GM08714 (cell line): ENCODE measurements around the gene XPR1.
"Not testable (repeated sequence)": the region's sequence is repeated elsewhere in the genome, so short reads cannot be mapped to it uniquely, and the experiment has no call there.

Experiments used
- H3K4me3 ChIP-seq: fragments of 200-500 bp; sonication (Bioruptor generic); 2 replicates; pipeline ENCODE4 v1.5.1; 2014; ENCODE audit warnings: mild to moderate bottlenecking, low read length, inconsistent platforms
- ZNF274 ChIP-seq: IDR thresholded peaks from 2 replicates; pipeline ENCODE4 v1.6.1; 2012; ENCODE audit warnings: mild to moderate bottlenecking, low read depth, low read length

XPR1 gene

DNA sequence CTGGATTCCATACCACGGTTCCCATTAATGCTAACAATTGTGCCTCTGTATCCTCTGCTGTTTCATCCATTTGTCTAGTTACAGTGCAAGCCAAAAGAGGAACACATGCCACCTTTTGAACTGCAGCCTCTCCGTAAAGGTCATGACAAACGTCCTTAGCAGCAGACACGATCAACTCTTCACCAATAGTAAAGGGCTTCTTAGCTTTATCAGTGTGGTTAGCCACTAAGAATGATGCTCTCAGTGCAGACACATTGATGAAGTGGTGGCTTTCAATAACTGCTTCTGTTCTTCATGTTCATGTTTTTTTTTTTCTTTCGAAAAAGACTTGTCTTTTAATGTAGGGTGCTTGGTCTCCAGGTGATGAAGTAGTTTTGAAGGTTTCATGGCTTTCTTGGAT, 14.3 kb downstream of the XPR1 start:
- no peak for TF ChIP-seq ZNF274
- no peak overlapping the region for H3K4me3 ChIP-seq

DNA sequence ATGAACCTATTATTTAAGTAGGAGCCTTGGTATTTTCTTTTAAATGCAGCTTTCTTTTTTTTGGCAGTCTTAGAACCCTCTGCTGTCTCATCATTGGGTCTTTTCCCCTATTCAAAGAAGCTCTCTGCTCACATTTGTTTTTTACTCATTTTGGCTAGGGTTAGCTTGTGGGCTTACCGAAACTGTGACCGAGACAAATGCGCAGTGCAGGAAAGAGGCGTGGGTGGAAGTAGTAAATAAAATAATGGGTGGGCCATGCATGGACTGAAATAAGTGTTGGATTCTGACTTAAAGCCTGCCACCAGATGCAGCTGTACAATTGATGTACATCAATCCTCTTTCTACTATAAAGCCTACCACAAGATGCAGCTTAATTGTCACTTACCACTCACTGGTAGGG, 14.7 kb downstream of the XPR1 start:
- no peak overlapping the region for H3K4me3 ChIP-seq
- TF ChIP-seq ZNF274: no peak

DNA sequence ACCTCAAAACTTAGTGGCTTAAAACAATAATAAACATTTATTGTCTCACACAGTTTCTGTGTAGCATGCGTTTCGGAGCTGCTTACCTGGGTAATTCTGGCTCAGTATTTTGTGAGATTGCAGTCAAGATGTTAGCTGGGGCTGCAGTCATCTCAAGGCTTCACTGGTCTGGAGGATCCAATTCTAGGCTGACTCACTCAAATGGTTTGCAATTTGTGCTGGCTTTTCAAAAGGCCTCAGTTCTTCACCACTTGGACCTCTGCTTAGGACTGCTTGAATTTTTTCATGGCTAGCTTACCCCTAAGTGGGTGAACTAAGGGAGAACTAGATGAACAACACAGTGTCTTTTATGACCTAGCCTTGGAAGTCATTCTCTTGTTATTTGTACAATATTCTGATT, 21.0 kb downstream of the XPR1 start:
- H3K4me3 ChIP-seq: no peak overlapping the region
- no peak for TF ChIP-seq ZNF274

DNA sequence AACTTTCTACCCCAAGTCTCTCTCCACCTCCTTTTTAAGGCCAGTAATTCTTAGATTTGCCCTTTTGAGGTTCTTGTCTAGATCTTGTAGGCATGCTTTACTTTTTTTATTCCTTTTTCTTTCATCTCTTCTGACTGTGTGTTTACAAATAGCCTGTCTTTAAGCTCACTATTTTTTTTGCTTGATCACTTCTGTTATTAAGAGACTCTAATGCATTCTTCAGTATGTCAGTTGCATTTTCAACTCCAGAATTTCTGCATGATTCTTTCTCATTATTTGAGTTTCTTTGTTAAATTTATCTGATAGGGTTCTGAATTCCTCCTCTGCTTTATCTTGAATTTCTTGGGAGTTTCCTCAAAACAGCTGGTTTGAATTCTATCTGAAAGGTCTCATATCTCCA, 30.9 kb downstream of the XPR1 start:
- H3K4me3 ChIP-seq: no peak overlapping the region
- TF ChIP-seq ZNF274: no peak

DNA sequence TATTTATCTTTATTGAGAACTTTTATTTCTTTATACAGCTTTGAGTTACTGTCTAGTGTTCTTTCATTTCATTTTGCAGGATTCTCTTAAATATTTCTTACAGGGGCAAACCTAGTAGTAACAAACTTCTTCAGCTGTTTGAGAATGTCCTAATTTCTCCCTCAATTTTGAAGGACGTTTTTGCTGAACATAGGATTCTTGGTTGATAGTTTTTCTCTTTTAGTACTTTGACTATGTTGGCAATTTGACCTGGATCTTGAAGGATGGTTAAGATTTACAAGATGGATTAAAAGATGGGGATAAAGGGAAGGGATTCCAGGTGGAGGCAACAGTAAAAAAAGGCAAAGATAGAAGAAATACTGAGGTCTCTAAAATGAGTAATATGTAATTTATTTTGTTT, 38.9 kb downstream of the XPR1 start:
- H3K4me3 ChIP-seq: no peak overlapping the region
- TF ChIP-seq ZNF274: no peak

DNA sequence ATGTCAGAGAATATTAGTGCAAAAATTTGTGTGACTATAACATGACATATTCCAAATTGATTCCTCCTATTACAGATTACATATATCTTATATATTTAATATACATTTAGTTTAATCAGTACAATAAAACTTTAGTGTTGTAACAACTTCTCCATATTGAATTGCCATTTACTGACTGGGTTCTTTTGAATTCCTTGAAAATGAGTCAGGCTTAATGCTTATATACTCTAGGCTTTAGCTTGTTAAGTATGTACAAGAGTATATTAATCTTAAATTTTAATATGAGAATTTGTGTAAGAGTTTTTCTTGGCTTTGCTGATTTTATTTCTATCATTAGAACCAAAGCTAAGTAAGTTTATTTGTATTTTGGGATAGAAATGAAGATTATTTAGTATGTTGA, 40.3 kb downstream of the XPR1 start:
- no peak for TF ChIP-seq ZNF274
- H3K4me3 ChIP-seq: no peak overlapping the region

DNA sequence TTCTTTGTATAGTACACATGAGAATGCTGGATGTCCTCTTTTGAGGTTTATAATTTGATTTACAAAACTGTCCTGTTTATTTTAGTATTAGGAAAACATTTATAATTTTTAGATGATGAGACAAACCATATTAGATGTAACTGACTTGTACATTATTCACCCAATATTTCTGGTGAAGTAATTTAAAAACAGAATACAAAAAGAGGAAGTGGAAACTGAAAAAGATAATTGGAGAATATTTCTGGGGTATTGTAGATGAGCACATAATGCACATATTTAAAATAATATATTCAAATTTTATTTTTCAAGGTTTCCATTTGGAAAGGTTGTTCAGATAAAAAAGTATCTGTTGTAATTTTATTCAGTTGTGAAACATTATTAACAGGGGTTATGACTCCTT, 40.7 kb downstream of the XPR1 start:
- no peak for TF ChIP-seq ZNF274
- no peak overlapping the region for H3K4me3 ChIP-seq

DNA sequence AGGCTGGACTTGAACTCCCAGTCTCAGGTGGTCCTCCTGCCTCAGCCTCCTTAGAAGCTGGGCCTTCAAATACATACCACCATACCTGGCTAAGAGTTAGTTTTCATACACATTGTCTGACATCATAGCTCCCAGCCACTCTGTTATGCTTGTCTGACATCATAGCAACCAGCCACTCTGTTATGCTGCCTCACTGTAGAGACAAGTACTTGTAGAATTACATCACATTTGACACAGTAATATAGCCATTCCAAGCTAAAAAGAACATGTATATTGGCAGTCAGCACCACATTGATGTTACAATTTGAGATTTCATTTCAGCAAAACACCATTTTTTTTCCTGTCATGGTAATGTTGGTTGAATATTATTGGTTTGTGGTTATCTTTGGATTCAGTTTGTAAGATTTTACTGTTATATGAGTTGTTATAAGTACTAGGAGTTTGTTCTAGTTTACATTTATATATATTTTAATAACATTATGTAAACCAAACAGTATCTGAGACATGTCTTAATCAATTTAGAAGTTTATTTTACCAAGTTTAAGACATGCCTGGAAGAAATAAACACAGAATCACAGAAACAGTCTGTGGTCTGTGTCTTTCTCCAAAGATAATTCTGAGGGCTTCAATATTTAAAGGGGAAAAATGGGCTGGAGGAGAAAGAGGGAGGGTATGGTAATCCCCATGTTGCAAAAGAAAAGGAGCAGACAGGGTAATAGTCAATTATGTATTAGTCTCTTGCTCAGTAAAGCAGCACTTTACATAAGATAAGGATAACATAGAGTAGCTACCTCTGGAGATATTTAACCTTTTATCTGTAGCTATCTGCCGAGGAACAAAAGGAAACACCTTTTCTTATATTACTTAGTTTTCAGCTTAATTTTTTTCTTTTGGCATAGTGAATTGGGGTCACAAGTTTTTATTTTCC, 43.0 kb downstream of the XPR1 start:
- no peak for TF ChIP-seq ZNF274
- no peak overlapping the region for H3K4me3 ChIP-seq

DNA sequence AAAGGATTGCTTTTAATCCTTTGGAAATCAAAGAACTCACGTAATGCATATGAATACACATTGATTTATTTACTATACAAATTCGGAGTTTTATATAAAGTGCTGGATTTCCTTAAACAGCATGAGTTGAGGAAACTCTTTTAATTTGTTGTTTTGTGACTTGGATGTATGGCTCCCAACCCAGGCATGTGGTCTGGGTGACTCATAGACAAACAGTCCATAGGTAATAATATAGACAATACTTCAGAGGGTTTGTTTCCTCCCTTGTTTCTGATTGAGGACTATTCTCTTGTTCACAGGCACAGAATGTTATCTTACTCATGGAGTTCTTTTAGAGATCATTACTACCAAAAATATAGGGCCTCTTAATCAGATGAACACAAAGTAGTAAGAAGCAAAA, 43.8 kb downstream of the XPR1 start:
- TF ChIP-seq ZNF274: no peak
- no peak overlapping the region for H3K4me3 ChIP-seq

DNA sequence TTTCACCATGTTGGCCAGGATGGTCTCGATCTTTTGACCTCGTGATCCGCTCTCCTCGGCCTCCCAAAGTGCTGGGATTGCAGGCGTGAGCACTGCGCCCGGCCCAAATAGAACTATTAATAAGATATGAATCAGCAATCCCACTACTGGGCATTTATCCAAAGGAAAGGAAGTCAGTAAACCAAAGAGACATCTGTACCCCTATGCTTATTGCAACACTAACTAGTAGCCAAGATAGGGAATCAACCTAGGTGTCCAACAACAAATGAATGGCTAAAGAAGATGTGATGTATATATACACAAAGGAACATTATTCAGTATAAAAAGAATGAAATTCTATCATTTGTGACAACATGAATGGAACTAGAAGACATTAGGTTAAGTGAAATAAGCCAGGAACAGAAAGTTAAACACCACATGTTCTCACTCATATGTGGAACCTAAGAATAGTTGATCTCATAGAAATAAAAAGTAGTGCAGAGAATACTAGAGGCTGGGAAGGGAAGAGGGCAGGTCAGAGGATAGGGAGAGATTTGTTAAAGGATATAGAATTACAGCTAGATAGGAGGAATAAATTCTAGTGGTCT, 48.8 kb downstream of the XPR1 start:
- no peak for TF ChIP-seq ZNF274
- no peak overlapping the region for H3K4me3 ChIP-seq

DNA sequence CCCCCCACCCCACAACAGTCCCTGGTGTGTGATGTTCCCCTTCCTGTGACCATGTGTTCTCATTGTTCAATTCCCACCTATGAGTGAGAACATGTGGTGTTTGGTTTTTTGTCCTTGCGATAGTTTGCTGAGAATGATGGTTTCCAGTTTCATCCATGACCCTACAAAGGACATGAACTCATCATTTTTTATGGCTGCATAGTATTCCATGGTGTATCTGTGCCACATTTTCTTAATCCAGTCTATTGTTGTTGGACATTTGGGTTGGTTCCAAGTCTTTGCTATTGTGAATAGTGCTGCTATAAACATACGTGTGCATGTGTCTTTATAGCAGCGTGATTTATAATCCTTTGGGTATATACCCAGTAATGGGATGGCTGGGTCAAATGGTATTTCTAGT, 51.3 kb downstream of the XPR1 start:
- not testable (repeated sequence) for H3K4me3 ChIP-seq

DNA sequence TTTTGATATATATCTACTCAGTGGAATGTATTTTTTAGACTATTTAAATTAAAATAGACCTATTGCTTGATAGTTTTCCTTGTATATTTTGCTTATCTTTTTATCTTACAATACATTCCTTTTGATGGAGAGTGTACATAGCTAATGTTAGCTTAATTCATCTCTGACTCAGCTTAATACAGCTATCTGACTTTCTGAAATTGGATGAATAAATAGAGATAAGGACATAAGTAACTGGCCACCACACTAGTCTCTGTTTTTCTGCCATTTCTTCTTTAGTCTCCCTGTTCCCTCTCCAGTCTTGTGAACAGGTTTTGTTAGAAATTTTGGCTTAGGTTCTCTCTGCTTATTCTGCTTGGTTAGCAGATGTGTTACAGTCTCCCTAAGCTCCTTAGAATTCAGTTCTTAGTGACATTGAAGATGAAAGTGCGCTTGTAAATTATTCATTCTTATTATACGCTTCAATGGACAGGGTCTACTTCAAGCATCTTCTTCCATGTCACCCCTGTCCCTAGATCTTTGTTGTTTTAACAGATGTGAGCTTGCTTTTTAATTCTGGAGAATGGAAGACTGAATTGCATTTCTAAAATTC, 59.6 kb downstream of the XPR1 start:
- no peak for TF ChIP-seq ZNF274
- H3K4me3 ChIP-seq: no peak overlapping the region

DNA sequence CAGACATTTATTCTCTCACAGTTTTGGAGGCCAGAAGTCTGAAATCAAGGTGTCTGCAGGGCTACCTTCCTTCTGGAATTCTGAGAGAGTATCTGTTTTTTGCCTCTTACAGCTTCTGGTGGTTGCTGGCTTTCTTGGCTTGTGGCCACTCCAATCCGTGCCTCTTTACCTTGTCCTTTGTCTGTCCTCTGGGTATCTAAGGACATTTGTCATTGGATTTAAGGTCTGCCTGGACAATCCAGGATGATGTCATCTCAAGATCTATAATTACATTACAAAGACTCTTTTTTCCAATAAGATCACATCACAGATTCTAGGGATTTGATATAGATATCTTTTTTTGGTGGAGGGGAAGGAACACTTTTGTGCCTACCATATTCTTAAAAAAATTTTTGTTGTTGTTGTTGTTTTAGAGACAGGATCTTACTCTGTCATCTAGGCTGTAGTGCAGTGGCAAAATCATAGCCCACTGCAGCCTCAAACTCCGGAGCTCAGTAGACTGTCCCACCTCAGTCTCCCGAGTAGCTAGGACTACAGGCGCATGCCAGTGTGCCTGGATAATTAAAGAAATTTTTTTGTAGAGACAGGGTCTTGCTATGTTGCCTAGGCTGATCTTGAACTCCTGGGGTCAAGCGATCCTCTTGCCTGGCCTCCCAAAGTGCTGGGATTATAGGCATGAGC, 61.9 kb downstream of the XPR1 start:
- no peak overlapping the region for H3K4me3 ChIP-seq
- TF ChIP-seq ZNF274: no peak

DNA sequence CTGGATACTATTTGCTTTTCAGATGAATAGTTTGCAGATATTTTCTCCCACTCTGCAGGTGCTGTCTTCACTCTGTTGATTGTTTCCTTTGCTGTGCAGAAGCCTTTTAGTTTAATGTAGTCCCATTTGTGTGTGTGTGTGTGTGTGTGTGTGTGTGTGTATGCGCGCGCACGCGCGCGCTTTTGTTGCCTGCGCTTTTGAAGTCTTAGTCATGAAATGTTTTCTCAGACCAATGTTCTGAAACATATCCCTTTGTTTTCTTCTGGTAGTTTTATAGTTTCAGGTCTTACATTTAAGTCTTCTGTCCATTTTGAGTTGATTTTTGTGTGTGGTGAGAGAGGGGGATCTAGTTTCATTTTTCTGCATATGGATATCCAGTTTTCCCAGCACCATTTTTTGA, 63.5 kb downstream of the XPR1 start:
- no peak overlapping the region for H3K4me3 ChIP-seq
- TF ChIP-seq ZNF274: no peak

DNA sequence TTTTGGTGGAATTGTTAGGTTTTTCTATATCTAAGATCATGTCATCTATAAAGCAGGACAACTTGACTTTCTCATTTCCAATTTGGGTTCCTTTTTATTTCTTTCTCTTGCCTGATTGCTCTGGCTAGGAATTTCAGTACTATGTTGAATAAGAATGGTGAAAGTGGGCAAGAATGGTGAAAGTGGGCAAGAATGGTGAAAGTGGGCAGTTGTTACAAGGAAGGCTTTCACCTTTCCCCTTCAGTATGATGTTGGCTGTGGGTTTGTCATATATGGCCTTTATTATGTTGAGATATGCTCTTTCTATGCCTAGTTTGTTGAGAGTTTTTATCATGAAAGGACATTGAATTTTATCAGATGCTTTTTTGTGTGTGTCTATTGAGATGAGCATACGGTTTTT, 64.5 kb downstream of the XPR1 start:
- no peak overlapping the region for H3K4me3 ChIP-seq
- TF ChIP-seq ZNF274: no peak
